GM04503 (cell line): ENCODE measurements around the gene SUDS3.

Experiments used
- DNase-seq: peaks from one replicate; pipeline ENCODE4 v3.0.0-alpha.2; 2012; ENCODE audit warnings: low read depth

SUDS3 gene

GRCh38 chr12:118448341-118448740, 72.0 kb downstream of the SUDS3 start:
- no peak for DNase-seq

DNA sequence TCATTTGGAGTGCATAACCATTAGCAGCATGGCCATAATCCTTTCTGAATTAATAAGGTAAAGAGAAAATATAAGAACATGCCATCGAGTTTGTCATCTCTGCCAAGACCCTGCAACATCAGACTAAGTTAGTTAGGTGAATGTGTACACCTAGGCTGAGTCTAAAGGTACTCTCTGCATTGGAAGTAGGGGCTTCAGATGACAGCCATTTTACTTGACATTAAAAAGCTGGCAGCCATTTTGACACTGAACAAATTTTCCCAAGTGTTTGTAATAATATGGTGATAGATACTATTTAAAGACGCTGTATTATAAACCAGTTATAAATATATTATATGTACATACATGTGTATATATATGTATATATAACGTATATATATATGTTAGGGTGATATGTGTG, 79.0 kb downstream of the SUDS3 start:
- no peak for DNase-seq

DNA sequence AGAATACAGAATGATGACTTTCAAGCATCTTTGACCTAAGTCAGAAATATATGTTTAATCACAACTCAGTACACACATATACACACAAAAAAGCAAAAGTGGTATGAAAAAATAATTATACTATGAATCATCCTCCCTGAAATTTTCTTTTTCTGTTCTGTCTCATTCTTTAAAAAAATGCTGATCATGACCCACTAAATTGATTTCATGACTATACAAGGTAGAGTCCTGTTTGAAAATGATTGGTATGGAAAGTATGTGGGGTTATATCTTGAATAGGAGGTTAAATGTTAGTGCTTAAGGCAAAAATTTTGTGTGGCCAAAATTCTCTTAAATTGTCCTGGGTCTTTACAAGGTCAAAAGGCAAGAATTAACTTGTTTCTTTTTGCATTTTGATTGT, 80.4 kb downstream of the SUDS3 start:
- no peak for DNase-seq

DNA sequence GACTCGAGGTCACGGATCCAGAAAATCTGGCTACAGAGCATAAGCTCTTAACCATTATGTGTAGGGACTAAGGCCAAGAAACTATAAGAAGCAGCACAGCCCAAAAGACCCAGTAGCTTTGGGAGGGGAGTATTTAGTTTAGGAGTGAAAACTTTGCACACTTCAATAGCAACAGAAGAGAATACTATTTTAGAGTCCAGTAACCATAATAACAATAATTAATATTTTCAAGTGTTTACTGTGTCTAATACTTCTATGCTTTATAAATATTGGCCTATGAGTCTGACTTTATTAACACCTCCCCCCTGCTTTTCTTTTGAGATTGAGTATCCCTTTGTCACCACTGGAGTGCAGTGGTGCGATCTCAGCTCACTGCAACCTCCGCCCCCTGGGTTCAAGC, 82.8 kb downstream of the SUDS3 start:
- no peak for DNase-seq

DNA sequence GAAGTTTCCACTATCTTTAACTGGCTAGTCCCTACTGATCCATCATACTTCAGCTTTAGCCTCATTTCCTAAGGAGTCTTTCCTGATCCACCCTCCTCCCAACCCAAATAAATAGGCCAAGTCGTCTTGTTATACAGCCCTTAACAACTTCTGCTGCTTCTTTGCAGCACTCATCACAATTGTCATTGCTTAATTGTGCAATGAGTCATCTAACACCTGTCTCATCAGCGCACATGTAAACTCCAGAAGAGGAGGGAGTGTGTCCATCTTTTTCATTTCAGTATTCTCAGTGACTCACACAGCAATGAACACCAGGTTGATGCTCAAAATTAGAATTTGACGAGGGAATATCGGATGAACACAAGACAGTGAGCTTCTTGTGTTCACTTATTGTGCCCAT, 87.3 kb downstream of the SUDS3 start:
- no peak for DNase-seq

DNA sequence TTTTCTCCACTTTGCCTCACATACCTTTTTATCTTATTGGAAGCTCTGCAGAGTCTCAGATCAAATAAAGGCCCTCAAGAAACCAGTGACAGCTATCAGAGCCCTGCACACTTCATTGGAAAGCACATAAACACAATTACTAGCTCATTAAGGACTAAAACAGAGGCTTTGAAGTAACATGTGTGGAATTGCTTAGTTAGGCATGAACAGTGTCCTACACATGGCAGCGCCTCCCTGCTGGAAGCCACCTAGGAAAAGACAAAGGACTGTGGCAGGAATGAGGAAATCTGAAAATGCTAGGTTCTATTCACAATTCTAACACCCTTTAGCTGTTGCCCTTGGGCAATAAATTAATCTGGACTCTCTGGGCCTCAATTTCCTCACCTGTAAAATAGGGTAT, 89.4 kb downstream of the SUDS3 start:
- no peak for DNase-seq
